NCI-H1105 (cell line): Measurements from ENCODE around the gene PRRC2A.

Source experiments
- DNase-seq: peaks from one replicate; lab custom pipeline; 2025; lab: John Stamatoyannopoulos, UW

The PRRC2A gene

GRCh38 chr6:31666337-31666965 is 45.9 kb downstream of the PRRC2A start:
- DNase-seq = no peak

- DNase-seq = no peak
Observed at GRCh38 chr6:31669676-31670075, 49.2 kb downstream of the PRRC2A start, which contains the start of gene LY6G5B. TSS of gene LY6G5B (plus strand) at chr6:31669976. CDS start at chr6:31670951, 975 bp downstream.

- DNase-seq = no peak
Observed at GRCh38 chr6:31676322-31676903, 55.9 kb downstream of the PRRC2A start.

- DNase-seq = no peak
Observed at GRCh38 chr6:31676904-31677303, 56.4 kb downstream of the PRRC2A start.

- no peak for DNase-seq
Observed at GRCh38 chr6:31677955-31678354, 57.4 kb downstream of the PRRC2A start.

GRCh38 chr6:31680226-31681134 is 60.0 kb downstream of the PRRC2A start, which contains the start of gene LY6G5C:
TSS of gene LY6G5C (minus strand) at chr6:31681067. CDS start at chr6:31680373, 694 bp downstream.
- peak; percentile 64 for DNase-seq

GRCh38 chr6:31681135-31681671 is 60.7 kb downstream of the PRRC2A start:
- DNase-seq = no peak

GRCh38 chr6:31683591-31683990 is 63.1 kb downstream of the PRRC2A start:
- no peak for DNase-seq

GRCh38 chr6:31686483-31686882 is 66.0 kb downstream of the PRRC2A start:
- no peak for DNase-seq

GRCh38 chr6:31687321-31687720 is 66.8 kb downstream of the PRRC2A start:
- DNase-seq = no peak
